ENCODE measurements around the gene AAK1.
"Not testable (repeated sequence)": the region's sequence is repeated elsewhere in the genome, so short reads cannot be mapped to it uniquely, and the experiment has no call there.

Gene AAK1

GRCh38 chr2:69625078-69625795 is 18.3 kb downstream of the AAK1 start:
- peak; percentile 43 for DNase-seq (ENCODE audit: low read depth)

- DNase-seq (ENCODE audit: low read depth), result no peak
Observed at GRCh38 chr2:69624611-69625010, 18.9 kb downstream of the AAK1 start.

- DNase-seq (ENCODE audit: low read depth), result no peak
Observed at GRCh38 chr2:69624131-69624530, 19.4 kb downstream of the AAK1 start.

GRCh38 chr2:69623236-69623635 is 20.3 kb downstream of the AAK1 start:
- no peak for DNase-seq (ENCODE audit: low read depth)

GRCh38 chr2:69622805-69623204 is 20.7 kb downstream of the AAK1 start:
- not testable (repeated sequence) for DNase-seq (ENCODE audit: low read depth)

- DNase-seq (ENCODE audit: low read depth), result not testable (repeated sequence)
Observed at GRCh38 chr2:69622017-69622540, 21.5 kb downstream of the AAK1 start.

GRCh38 chr2:69621440-69621839 is 22.1 kb downstream of the AAK1 start:
- no peak for DNase-seq (ENCODE audit: low read depth)

- no peak for DNase-seq (ENCODE audit: low read depth)
Observed at GRCh38 chr2:69620870-69621269, 22.7 kb downstream of the AAK1 start.

- DNase-seq (ENCODE audit: low read depth), result no peak
Observed at GRCh38 chr2:69619725-69620124, 23.8 kb downstream of the AAK1 start.

GRCh38 chr2:69618362-69618761 is 25.2 kb downstream of the AAK1 start:
- DNase-seq (ENCODE audit: low read depth), result no peak

GRCh38 chr2:69617744-69618143 is 25.8 kb downstream of the AAK1 start:
- no peak for DNase-seq (ENCODE audit: low read depth)

GRCh38 chr2:69616755-69617154 is 26.8 kb downstream of the AAK1 start:
- DNase-seq (ENCODE audit: low read depth), result no peak

GRCh38 chr2:69615969-69616368 is 27.6 kb downstream of the AAK1 start:
- no peak for DNase-seq (ENCODE audit: low read depth)

GRCh38 chr2:69615078-69615625 is 28.4 kb downstream of the AAK1 start:
- peak; percentile 28 for DNase-seq (ENCODE audit: low read depth)

- DNase-seq (ENCODE audit: low read depth), result no peak
Observed at GRCh38 chr2:69612707-69613106, 30.8 kb downstream of the AAK1 start.

GRCh38 chr2:69612200-69612599 is 31.3 kb downstream of the AAK1 start:
- no peak for DNase-seq (ENCODE audit: low read depth)

- no peak for DNase-seq (ENCODE audit: low read depth)
Observed at GRCh38 chr2:69608109-69608508, 35.4 kb downstream of the AAK1 start.

- DNase-seq (ENCODE audit: low read depth), result not testable (repeated sequence)
Observed at GRCh38 chr2:69606771-69607170, 36.8 kb downstream of the AAK1 start.

- no peak for DNase-seq (ENCODE audit: low read depth)
Observed at GRCh38 chr2:69605284-69605683, 38.3 kb downstream of the AAK1 start.

GRCh38 chr2:69604836-69605235 is 38.7 kb downstream of the AAK1 start:
- no peak for DNase-seq (ENCODE audit: low read depth)

GRCh38 chr2:69604026-69604678 is 39.4 kb downstream of the AAK1 start:
- DNase-seq (ENCODE audit: low read depth), result no peak

- peak; percentile 42 for DNase-seq (ENCODE audit: low read depth)
Observed at GRCh38 chr2:69603146-69603743, 40.3 kb downstream of the AAK1 start.

- peak; percentile 93 for DNase-seq (ENCODE audit: low read depth)
Observed at GRCh38 chr2:69601179-69601612, 42.3 kb downstream of the AAK1 start.
